Transverse colon (tissue), 4 donors: ENCODE results near the gene KDM5A. TPM values are rescaled to one million over a fixed set of nuclear protein-coding genes. Genes with fewer than 3 reads are reported as not detected.

ENCODE experiments used
- DNase-seq: peaks from one replicate; pipeline ENCODE4 v3.0.0-alpha.2; 2019
- H3K27ac ChIP-seq, 4 donors: fragments of 200-600 bp; sonication (generic); 2 replicates each; pipeline ENCODE4 v1.5.1; 2016 to 2018; ENCODE audit warnings: inconsistent platforms in 4 of 4
- H3K27me3 ChIP-seq: fragments of 200-600 bp; sonication (generic); 2 replicates; pipeline ENCODE4 v1.5.1; 2017; ENCODE audit warnings: inconsistent platforms
- H3K36me3 ChIP-seq, 4 donors: fragments of 200-600 bp; sonication (generic); 2 replicates each; pipeline ENCODE4 v1.5.1; 2017 to 2019; ENCODE audit warnings: inconsistent platforms in 4 of 4
- H3K4me1 ChIP-seq, 4 donors: fragments of 200-600 bp; sonication (generic); 2 replicates each; pipeline ENCODE4 v1.5.1; 2017 to 2020; ENCODE audit warnings: inconsistent platforms in 4 of 4
- H3K4me3 ChIP-seq, 4 donors: fragments of 200-600 bp; sonication (generic); 1 replicate in 1 of 4; 2 replicates in 3 of 4; pipeline versions ENCODE4 v1.5.1 to v1.6.1; 2017 to 2019; ENCODE audit warnings: inconsistent platforms in 4 of 4
- H3K9me3 ChIP-seq, 2 donors: fragments of 200-600 bp; sonication (generic); 2 replicates each; pipeline ENCODE4 v1.5.1; 2017 to 2019; ENCODE audit warnings: inconsistent platforms in 2 of 2
- EP300 ChIP-seq: sonication (generic); formaldehyde crosslinking; IDR thresholded peaks from one replicate; pipeline ENCODE4 v1.6.1; 2017; ENCODE audit warnings: antibody characterized with exemption, low read depth
- POLR2A ChIP-seq: fragments of 450-650 bp; IDR thresholded peaks from one replicate; pipeline ENCODE4 v1.6.1; 2016; ENCODE audit warnings: antibody characterized with exemption, mild to moderate bottlenecking, moderate library complexity
- POLR2AphosphoS5 ChIP-seq, 3 donors: sonication (generic); formaldehyde crosslinking; IDR thresholded peaks; one replicate each; pipeline ENCODE4 v1.6.1; 2016; ENCODE audit warnings: antibody characterized with exemption in 3 of 3
- WGBS, 2 donors: methylation state at CpG; one replicate each; pipeline ENCODE4 v1.1.5; 2018; ENCODE audit warnings: low coverage in 1 of 2; 5-methylcytosine and 5-hydroxymethylcytosine counted together
- in situ Hi-C, 4 donors: fragments of 200-750 bp; cut with MboI; loops; one replicate each; pipeline versions ENCODE4 v1.15.0 to v1.15.1; 2017; ENCODE audit warnings: low sequenced_read_pairs in 3 of 4, low pct_ligation_motif_present in 1 of 4, low pct_unique_long_range_greater_than_20kb in 1 of 4
- intact Hi-C: fragments of 100-400 bp; cut with DNase I; formaldehyde crosslinking; loops from one replicate; pipeline ENCODE4 v1.15.1; 2023; ENCODE audit warnings: low total_unique reads
- total RNA-seq, 4 donors: library from RNA; depleted of rRNA; stranded (reverse); fragments of >200 nt; gene quantifications; one replicate each; pipeline ENCODE4 v1.1.0, GENCODE V29; 2016
- TF ChIP-seq, protein P1 (sequence below), 5 experiments: fragments of 200-600 bp in 3 of 5; fragments of 450-650 bp in 2 of 5; sonication (generic) in 3 of 5; IDR thresholded peaks; 1 replicate in 2 of 5; 2 replicates in 3 of 5; pipeline ENCODE4 v1.5.1; 2016 to 2017; ENCODE audit warnings: antibody characterized with exemption in 5 of 5, inconsistent platforms in 3 of 5, mild to moderate bottlenecking in 2 of 5, moderate library complexity in 1 of 5

Gene KDM5A
- total RNA-seq, 4 donors from 2014 or later = 20.2 to 64.7 (median 51.5) TPM

DNA sequence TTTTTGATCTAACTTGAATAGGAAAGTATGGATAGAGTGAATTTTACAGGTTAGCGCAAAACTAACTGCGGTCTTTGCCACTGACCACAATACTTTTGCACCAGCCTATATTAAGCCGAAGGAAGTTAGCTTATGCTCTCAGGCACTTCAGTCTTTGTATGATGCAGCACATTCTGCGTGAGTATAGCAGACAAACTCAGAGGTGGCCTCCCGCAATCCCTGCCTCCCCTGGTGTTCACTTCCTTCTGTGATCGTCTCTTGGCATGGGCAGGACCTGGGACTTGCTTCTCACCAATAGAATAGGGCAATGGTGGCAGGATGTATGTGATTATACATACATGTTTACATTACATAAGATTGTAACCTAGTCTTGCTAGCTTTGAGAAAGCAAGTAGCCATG lies 116.2 kb downstream of the KDM5A start:
- in situ Hi-C loops = no loop called here
- Histone ChIP-seq H3K4me1 (no peaks in the 10 kb centered on the region), H3K36me3 (no peaks in the 10 kb centered on the region), H3K4me3 (no peak overlapping the region), H3K27me3 (no peaks in the 10 kb centered on the region), H3K27ac (no peak overlapping the region), H3K9me3 (no peaks in the 10 kb centered on the region)
- 83 to 91% methylated on average over 6 of the region's 6 CpGs for WGBS, 2 donors
- DNase-seq = no peak
- TF ChIP-seq EP300 (no peak), POLR2A (no peak)
- TF ChIP-seq, protein P1, sequence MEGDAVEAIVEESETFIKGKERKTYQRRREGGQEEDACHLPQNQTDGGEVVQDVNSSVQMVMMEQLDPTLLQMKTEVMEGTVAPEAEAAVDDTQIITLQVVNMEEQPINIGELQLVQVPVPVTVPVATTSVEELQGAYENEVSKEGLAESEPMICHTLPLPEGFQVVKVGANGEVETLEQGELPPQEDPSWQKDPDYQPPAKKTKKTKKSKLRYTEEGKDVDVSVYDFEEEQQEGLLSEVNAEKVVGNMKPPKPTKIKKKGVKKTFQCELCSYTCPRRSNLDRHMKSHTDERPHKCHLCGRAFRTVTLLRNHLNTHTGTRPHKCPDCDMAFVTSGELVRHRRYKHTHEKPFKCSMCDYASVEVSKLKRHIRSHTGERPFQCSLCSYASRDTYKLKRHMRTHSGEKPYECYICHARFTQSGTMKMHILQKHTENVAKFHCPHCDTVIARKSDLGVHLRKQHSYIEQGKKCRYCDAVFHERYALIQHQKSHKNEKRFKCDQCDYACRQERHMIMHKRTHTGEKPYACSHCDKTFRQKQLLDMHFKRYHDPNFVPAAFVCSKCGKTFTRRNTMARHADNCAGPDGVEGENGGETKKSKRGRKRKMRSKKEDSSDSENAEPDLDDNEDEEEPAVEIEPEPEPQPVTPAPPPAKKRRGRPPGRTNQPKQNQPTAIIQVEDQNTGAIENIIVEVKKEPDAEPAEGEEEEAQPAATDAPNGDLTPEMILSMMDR (IDR thresholded peaks at IDR 0.05) = no peak
- intact Hi-C loops = no loop called here

DNA sequence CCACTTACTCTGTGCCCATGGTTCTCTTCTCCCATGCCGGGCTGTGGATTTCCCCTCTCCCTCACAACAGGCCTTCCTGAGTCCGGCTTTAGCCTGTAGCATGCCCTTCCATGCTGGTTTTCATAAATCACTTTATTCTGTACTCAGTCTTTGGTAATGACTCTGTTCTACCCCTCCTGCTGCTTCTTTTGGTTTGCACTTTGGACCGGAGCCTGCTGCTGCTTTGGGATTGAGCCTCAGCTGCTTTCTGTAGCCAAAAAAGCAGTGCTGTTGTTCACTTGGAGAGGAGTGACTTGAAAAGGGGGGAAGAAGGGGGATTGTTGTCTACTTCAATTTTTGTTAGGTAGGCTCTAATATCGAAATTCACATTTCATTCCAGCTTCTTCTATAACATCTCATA lies 118.0 kb downstream of the KDM5A start:
- intact Hi-C loops (no loop called here), in situ Hi-C loops (no loop called here)
- no peak for DNase-seq

DNA sequence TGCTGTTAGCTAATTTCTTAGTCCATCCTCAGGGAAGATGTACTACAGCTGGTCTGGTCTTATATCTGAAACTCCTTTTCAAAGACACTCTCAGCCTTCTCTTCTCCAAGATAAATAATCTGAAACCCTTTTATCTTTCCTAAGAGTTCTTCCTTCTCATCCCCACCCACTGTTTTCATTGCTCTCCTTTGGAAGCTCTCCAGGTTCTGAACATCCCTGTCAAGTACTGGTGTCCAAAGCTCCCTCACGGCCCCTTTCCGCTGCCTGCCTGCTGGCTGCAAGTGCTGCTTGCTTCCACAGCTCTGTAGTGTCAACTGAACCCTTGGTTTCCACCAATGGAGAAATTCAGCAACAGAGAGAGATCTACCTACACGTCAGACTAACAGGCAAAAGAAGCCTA lies 119.9 kb downstream of the KDM5A start:
- intact Hi-C loops (no loop called here), in situ Hi-C loops (no loop called here)
- H3K36me3 ChIP-seq = no peaks in the 10 kb centered on the region
- TF ChIP-seq, protein P1 (IDR thresholded peaks at IDR 0.05) = no peak
- no peak for TF ChIP-seq POLR2A
- TF ChIP-seq POLR2AphosphoS5 (IDR thresholded peaks at IDR 0.05) = no peak
- TF ChIP-seq EP300 = no peak
- no peak overlapping the region for H3K27ac ChIP-seq
- no peaks in the 10 kb centered on the region for H3K4me1 ChIP-seq
- 46 to 64% methylated on average over 2 to 3 of the region's 3 CpGs for WGBS, 2 donors
- no peak for DNase-seq
- H3K9me3 ChIP-seq = no peaks in the 10 kb centered on the region
- H3K27me3 ChIP-seq = peaks cover 33% of the 10 kb centered on the region
- H3K4me3 ChIP-seq = no peak overlapping the region

More for the DNA sequence above, 118.0 kb downstream of the KDM5A start:
- Histone ChIP-seq H3K27me3 (peaks cover 14% of the 10 kb centered on the region), H3K4me1 (no peaks in the 10 kb centered on the region), H3K36me3 (no peaks in the 10 kb centered on the region), H3K4me3 (no peak overlapping the region), H3K27ac (no peak overlapping the region), H3K9me3 (no peaks in the 10 kb centered on the region)
- TF ChIP-seq, protein P1 (IDR thresholded peaks at IDR 0.05) = no peak
- no peak for TF ChIP-seq POLR2A
- TF ChIP-seq POLR2AphosphoS5 (IDR thresholded peaks at IDR 0.05) = no peak
- TF ChIP-seq EP300 = no peak
- 63 to 64% methylated on average over 4 of the region's 4 CpGs for WGBS, 2 donors

DNA sequence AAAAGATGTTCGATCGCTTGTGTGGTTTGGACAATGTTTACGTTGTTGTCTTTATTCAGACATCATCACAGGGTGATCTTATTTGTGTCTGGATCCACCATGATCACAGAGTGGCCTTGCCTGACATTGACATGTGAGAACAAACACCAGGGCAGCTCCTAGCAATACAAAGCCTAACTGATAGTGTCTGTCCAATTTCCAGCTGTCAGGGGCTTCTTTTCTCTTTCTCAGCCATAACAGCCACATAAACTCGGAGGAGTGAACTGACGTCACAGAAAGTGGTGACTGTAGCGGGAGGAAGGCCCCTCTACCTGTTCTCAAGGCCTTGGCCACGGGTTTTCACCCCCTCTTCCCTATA lies 120.7 kb downstream of the KDM5A start:
- no peaks in the 10 kb centered on the region for H3K36me3 ChIP-seq
- in situ Hi-C loops (no loop called here), intact Hi-C loops (no loop called here)
- no peak for DNase-seq
- H3K27ac ChIP-seq = no peak overlapping the region
- no peaks in the 10 kb centered on the region for H3K9me3 ChIP-seq
- no peak for TF ChIP-seq POLR2A
- TF ChIP-seq, protein P1 (IDR thresholded peaks at IDR 0.05) = no peak
- no peak for TF ChIP-seq EP300
- no peak for TF ChIP-seq POLR2AphosphoS5 (IDR thresholded peaks at IDR 0.05)
- WGBS, 2 donors = 61 to 80% methylated on average over 1 to 7 of the region's 7 CpGs
- no peaks in the 10 kb centered on the region for H3K4me1 ChIP-seq
- H3K4me3 ChIP-seq = no peak overlapping the region
- peaks cover 40% of the 10 kb centered on the region for H3K27me3 ChIP-seq
